HG02588 (cell line): Measurements from ENCODE around the gene C15orf61.
A peak's percentile ranks its signal among the peaks of the same experiment; 100 is the strongest.

Experiments used
- ATAC-seq: cut with Tn5 transposase; IDR thresholded peaks from one replicate; pipeline ENCODE4 v1.9.1; 2021; ENCODE audit warnings: mild to moderate bottlenecking, moderate library complexity; ENCODE audit not compliant: unreplicated experiment

Gene C15orf61

DNA sequence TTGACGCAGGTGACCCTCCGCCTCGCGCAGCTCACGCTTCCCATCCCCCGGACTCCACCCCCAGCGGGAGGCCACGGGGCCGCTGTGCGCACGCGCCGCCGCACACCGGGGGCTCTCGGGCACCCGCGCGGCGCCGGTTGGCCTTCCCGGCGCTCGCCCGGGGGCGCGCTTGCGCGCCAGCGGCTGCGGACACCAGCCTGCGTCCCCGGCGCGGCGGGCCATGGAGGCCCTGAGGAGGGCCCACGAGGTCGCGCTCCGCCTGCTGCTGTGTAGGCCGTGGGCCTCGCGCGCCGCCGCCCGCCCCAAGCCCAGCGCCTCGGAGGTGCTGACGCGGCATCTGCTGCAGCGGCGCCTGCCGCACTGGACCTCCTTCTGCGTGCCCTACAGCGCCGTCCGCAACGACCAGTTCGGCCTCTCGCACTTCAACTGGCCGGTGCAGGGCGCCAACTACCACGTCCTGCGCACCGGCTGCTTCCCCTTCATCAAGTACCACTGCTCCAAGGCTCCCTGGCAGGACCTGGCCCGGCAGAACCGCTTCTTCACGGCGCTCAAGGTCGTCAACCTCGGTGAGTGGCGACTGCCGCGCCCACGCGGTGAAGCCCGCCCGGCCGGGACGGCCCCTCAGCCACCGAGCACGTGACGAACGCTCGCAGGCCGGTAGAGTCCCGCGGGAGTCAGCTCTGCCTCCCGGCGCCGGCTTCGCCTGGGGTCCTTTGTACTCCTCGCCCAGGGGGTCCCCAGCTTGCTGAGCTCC is at the start of gene C15orf61:
TSS of gene C15orf61 (plus strand) at position 103 of the 754 bp plus-strand sequence. CDS start at position 221, 118 bp downstream.
- ATAC-seq: peak; percentile 83

DNA sequence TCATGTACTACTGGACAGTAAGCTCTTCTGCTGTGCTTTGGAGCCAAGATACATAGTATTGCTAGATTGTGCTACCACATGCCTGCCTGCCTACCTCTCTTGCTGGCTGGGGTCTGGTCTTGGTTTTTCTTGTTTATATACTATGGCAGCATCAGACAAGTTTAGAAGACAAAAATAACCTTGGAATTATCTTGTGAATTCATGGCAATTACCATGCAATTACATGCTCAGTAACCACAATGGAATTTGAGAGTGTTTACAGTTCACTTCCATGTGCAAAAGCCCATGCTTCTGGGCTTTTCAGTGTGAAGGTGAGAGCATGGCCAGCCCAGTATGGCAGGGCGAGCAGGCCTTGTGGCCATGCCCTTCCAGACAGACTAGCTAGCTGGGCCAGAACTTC is 48.0 kb upstream of the C15orf61 start:
- ATAC-seq: no peak

DNA sequence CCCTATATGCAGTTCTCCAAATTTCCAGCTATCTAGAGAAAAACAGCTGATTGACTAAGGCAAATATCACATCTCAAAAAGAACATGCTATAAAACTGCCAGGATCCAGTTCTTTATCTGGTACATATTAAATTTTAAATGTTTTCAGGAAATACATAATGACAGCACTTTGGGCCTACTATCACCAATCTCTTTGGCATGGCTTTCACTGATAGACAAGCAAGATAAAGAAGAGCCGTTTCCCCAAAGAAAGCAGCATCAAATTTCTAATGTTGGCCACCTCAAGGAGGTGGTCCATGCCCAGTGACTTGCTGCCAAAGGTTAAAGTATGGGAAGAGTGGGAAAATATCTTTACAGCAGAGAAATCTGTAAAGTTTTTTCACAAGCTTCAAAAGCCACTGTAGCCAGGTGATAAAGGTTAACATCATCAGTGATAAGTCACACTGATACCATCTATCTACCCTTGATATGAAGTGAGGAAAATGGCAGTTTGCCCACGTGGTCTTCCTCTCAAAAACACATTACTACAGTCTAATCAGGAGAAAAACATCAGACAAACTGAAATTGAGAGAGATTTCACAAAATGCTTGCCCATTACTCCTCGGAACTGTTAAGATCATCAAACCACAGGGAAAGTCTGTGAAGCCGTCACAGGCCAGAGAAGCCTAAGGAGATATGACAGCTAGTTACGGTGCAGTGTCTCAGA is 46.4 kb upstream of the C15orf61 start:
- no peak for ATAC-seq

DNA sequence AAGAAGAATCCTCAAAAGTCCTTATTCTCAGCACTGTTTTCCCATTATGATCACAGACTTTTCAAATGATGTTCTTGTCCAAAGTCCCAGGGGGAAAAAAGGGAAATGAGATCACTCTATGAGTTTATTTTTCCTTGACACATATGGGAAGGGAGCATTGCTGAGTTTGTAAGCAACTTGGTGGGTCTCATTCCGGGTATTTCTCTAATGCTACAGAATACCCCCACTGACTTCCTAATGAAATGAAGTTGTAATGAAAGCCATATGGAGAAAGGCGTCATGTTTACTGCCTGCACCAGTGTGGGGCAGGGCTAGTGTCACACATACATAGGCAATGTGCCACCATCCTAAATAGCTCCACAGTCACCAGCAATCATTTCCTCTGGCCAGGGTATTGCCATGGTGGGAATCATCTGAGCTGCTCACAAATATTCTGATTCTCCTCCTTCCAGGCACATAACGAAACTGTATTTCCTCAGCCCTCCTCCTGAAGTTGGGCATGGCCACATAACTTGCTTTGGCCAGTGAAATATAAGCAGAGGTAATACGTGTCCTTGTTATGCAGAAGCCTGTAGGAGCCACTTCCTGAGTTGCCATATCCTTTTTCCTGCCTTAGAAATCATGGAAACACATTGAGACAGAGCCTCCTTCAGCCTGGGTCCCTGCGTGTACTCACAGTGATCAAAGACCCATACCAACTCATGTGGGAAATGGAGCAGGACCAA is 41.0 kb upstream of the C15orf61 start:
- no peak for ATAC-seq

DNA sequence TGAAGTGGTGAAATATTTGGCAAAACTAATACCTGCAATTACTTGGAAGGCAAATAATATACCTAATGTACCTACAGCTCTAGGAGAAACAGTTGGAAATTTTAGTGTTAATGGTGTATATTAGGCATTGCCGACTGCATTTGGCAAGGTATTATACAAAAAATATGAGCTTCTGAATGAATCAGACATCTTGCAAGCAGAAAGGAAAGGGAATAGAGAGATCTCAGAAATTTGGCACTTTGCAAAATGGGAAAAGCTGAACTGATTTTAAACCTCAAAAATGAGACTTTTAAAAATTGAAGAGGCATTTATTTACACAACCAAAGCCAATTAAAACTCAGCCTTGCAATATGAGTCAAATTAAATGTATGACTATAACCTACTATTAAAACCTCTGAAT is 40.2 kb upstream of the C15orf61 start:
- no peak for ATAC-seq

DNA sequence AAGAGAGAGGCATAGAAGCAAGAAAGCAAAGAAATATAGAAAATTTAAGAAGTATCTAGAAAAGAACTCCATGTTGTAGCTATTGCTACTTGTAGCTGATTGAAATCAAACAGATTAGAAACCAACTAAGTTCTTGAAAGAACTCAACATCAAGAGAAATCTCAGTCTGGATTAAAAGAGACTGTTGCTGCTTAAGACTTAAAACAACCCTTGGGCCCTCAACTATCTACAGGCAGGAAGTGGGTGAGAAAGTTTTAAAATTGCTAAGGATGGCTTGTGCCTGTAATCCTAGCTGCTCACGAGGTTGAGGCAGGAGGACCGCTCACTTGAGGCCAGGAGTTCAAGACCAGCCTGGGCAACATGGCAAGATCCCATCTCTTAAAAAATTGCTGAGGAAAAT is 39.3 kb upstream of the C15orf61 start:
- ATAC-seq: no peak

DNA sequence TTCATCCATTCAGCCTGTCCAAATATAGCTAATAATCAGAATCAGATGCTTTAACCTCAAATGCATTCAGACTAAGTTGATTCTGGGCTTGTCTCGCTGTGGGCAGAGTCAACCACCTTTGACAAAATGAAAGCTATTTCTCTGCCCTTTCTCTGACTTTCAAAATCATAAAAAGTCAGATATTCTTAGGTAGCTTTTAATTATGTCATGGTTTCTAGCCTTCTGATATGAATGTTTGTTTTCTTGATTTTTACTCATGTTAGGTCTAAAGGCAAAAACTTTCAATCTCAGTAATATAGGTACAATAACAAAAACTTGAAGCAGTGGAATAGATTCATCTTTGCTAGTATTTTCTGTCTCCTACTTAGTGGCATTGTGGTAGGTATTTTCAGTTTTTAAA is 25.3 kb upstream of the C15orf61 start:
- no peak for ATAC-seq

DNA sequence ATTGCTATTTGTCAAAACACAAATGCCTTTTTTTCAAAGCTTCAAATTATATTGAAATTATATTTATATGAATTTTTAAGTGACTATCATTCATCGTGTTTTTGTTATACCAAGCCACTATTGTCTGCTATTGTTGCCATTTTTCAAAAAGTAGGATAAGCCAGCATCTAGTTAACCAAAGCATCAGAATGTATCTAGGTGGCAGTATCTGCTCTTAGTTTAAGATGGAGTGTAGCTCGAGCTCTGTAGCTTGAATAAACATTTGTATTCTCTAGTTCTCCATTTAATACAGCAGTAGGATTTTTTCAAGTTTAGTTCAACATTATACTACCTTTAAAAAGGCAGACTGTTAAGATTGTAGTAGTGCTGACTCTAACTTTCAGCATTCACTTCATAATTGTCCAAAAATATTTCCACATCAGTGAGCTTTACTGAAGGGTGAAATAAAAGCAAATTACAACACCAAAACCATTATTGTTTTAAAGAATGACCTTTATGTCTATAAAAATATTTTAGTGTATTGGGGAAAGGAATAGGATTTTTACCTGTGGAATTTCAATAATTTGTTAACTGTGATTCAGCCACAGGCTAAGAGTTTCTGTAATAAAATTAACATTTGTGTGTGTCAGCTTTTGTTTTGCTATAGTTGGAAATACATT is 19.6 kb upstream of the C15orf61 start:
- no peak for ATAC-seq

DNA sequence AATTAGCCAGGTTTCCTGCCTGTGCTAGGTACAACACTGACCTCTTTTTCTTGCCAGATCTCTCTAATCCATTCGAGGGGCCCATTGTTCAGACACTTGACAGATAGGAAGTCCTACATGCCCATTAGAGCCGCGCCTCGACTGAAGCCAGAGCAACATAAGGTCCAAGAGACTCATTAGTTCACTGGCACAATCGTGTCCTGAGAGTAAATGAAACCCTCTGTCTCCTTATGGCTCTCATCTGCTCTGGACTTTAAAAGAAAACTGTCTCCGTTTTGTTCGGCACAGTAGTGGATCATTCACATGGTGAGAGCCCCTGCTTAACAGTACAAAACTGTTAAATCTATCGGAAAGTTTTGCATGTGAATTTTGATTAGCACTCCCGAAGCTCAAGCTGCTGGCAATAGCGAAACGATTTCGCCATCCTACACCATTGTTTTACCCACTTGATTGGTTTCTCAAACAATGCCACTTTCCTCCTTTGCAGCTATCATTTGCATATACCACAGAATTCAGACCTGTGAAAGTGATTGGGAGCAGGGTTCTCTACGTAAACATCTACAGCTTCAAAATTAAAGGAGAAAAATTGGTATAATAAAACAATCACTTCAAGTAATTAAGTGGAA is 19.0 kb upstream of the C15orf61 start:
- no peak for ATAC-seq

DNA sequence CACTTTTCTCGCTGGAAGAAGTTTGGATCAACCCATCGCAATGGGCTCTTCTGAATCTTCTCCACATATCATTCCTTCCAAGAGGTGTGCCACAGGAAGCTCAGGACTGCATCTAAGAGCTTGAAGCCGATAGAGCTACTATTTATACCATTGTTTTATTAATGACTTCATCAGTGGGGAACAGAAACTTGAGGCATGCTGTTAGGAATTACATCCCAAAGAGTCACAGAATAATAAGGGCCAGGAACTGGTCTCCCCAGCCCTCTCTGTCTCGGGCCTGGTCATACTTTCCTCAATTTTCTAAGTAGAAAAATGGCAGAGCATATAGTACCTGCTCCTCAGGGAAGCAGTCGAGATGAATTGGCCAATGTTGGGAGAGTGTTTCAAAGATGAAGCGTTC is 16.9 kb upstream of the C15orf61 start:
- ATAC-seq: no peak

DNA sequence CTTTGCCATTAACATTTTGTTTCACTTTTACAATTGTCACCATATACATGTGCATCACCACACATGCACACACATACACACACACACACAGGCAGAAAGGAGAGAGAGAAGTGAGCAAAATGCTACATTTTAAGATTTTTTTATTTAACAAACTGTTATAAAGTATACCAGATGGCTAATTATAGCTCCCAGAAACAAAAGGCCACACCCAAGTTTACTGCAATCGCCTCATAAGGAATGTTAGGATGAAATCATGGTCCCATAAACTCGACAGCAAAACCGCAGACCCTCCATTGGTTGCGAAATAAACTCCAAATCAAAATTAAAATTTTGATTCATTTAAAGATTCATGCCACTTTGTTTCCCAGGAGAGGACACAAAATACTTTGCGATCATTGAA is 16.1 kb upstream of the C15orf61 start:
- ATAC-seq: no peak

DNA sequence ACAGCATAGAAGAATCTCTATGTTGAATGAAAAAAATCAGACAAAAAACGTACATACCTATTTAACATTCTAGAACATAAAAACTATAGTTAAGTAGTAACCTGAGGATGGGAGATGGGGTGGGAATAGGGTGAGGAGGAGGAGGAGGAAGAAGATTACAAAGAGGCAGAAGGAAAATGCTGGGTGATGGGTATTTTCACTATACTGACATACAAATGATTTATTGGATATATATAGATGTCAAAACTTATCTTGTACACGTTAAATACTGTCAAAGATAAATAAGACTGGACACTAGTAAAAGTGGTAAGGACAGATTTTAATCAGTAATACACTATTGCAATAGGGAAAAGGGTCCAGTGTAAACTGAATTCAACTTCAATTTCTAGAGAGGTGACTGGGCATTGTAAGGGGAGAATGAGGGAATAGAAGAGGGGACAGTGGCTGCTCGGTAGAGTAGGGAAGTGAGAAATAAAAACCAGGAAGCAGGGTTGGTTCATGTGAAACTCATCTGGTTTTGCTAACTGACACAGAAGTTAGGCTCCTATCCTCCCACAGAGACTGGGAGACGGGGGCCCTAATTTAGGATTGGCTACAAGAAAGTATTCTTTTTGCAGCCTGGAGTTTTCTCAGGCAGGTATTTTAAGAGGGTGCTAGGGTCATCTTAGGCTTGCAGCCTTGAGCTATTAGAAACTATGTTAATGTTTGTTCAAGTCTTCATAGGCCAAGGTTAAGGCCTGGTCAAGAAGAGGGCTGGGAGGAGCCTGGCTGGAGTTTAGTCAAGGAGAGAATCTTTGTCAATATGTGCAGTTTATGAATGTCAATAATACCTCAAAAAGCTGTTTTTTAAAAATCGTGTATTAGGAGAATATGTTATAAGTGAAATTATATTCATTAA is 15.0 kb upstream of the C15orf61 start:
- ATAC-seq: no peak

DNA sequence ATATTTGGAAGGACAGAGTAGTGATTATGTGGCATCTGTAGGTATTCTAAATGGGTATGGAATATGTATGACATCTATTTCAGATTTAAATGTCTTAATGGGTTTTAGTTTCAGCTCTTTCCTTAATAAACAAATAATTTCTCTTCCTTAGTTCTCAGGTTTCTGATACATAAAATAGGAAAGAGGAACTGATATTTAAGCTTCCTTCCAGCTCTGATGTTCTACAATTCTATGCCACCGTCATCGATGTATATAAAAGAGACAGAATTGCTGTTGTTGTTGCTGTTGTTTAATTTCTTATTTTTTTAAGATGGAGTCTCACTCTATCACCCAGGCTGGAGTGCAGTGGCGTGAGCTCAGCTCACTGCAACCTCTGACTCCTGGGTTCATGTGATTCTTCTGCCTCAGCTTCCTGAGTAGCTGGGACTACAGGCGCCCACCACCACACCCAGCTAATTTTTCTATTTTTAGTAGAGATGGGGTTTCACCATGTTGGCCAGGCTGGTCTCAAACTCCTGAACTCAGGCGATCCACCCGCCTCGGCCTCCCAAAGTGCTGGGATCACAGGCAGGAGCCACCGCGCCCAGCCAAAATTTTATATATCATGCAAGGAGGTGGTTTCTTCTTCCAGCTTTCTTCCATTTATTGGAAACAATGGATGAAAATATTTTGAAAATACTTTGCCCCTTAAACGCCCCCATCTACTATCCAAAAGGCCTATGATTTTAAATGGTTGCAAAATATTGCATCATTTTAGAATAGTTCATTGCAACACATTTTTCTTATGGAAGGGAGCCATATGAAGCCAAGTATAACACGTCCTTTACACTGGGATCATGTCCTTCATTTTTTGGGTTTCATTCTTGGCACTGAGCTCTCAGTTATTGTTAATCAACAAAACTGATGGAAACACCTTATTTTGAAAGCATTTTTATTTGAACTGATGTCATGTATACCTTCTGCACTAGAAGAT is 13.9 kb upstream of the C15orf61 start:
- no peak for ATAC-seq

DNA sequence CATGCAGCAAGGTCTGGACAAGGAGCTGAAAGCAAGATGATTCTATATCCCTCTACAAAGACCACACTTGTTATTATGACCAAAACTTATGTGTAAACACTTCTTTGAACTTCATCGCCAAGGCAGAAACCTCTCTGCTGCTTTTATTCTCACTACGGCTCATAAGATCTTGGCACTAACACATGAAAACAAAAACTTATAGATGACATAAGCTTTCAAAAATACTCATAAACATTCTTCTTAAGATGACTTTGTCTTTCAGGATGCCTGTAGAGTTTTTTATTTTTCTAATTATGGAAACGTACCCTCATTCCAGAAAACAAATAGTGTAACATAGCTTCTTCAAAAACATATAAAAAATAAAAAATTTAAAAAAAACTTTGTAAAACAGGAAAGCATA is 12.5 kb upstream of the C15orf61 start:
- ATAC-seq: no peak

DNA sequence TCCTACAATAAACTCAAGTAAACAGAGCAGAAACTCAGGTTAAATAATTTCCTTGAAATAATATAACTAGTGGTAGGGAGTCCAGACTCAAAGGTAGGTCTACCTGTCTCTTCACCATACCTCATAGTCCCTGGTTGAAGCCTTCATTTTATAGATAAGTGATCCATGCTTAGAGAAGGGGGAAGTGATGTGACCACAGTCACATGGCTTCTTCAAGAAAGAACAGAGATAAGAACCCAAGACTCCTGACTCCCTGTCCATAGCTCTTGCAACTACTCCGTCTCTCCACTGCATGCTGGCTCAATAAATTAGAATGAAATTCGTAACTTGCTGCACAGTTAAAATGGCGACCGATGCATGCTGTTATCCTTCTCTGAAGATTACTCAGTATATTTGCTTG is 11.0 kb upstream of the C15orf61 start:
- no peak for ATAC-seq

DNA sequence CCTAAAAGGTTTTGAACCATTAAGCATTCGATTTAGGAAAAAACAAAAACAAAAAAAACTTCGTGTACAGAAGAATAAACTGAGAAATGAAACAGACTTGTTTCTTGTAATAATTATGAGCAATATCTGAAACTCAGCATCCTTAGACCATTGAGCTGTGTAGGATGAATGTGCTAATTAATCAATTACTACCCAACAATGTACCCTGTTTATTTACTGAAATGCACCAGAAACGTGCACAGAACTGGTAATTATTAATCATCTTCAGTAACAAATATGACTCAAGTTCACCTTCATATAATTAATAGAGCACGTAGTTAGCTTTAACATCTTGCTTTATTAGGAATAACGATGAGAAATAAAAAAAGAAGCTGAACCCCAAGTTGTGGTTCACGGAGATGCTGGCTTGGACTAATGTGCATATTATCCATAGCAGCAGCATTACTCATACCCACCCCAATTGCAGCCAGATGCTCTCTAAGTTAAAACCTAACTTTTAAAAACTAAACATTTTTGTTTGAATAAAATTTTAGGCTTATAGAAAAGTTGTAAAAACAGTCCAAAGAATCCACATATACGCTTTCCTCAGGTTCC is 10.2 kb upstream of the C15orf61 start:
- no peak for ATAC-seq

DNA sequence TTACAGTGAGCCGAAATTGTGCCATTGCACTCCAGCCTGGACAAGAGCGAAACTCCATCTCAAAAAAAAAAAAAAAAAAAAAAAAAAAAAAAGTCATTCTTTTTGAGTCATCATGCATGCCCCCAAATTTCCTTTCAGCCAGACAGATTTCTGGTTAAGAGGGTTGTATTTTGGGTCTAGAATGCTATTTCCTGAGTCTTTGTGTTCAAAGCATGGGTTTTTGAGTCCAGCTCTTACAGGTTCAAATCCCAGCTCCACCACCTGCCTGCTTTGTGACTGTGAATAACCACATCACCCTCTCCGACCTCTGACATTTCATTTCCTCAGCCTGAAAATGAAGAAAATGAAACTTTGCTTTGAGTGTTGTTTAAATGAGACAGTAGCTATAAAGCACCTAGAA is 9.3 kb upstream of the C15orf61 start:
- no peak for ATAC-seq

DNA sequence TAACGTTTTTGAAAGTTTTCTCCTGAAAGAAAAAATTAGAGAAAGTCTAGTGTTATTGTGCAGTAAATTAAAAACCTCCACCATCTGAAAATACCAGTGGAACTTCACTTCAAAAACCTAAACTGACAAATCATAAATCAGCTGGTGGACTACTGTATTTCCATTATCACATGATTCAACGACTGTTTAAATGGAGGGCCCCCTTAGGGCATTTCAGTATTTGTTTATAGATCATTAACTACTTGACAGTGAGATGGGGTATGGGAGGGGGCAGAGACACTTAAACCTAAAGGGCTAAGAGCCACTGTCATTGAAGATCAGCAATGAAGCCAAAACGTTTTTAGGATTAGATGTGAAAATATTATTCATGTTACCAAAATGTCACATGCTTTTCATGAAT is 8.8 kb upstream of the C15orf61 start:
- no peak for ATAC-seq
